ENCODE data around the gene ITIH3. TPM values are rescaled to one million over a fixed set of nuclear protein-coding genes. Genes with fewer than 3 reads are reported as not detected.
"Not testable (repeated sequence)": the region's sequence is repeated elsewhere in the genome, so short reads cannot be mapped to it uniquely, and the experiment has no call there.

The ITIH3 gene, protein sequence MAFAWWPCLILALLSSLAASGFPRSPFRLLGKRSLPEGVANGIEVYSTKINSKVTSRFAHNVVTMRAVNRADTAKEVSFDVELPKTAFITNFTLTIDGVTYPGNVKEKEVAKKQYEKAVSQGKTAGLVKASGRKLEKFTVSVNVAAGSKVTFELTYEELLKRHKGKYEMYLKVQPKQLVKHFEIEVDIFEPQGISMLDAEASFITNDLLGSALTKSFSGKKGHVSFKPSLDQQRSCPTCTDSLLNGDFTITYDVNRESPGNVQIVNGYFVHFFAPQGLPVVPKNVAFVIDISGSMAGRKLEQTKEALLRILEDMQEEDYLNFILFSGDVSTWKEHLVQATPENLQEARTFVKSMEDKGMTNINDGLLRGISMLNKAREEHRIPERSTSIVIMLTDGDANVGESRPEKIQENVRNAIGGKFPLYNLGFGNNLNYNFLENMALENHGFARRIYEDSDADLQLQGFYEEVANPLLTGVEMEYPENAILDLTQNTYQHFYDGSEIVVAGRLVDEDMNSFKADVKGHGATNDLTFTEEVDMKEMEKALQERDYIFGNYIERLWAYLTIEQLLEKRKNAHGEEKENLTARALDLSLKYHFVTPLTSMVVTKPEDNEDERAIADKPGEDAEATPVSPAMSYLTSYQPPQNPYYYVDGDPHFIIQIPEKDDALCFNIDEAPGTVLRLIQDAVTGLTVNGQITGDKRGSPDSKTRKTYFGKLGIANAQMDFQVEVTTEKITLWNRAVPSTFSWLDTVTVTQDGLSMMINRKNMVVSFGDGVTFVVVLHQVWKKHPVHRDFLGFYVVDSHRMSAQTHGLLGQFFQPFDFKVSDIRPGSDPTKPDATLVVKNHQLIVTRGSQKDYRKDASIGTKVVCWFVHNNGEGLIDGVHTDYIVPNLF
- not detected in 2 replicates for total RNA-seq
- polyA plus RNA-seq (2012), result 14.8 TPM

DNA sequence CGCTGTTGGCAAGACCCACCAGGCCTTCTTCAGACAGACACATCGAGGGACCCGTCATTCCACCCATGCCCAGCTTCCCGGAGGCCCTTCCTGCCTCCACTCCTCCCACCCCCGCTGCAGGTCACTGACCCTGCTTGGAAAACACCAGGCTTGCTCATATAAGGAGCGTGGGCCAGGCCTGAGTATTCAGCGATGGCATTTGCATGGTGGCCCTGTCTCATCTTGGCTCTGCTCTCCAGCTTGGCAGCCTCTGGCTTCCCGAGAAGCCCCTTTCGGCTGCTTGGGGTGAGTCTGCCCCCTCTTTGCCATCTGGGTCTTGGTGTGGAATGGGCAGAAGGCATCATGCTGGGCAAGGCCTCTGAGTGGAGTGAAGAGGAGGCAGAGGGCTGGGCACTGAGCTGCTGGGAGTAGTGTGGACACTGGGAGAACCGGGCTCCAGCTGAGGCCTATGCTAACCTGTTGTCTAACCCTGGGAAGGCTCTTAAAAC, at the start of gene ITIH3:
Gene ITIH3 (plus strand): TSS at position 185 of the 488 bp plus-strand sequence. CDS start 8 bp downstream, at position 193.
- no peak for DNase-seq (ENCODE audit: low read depth)

DNA sequence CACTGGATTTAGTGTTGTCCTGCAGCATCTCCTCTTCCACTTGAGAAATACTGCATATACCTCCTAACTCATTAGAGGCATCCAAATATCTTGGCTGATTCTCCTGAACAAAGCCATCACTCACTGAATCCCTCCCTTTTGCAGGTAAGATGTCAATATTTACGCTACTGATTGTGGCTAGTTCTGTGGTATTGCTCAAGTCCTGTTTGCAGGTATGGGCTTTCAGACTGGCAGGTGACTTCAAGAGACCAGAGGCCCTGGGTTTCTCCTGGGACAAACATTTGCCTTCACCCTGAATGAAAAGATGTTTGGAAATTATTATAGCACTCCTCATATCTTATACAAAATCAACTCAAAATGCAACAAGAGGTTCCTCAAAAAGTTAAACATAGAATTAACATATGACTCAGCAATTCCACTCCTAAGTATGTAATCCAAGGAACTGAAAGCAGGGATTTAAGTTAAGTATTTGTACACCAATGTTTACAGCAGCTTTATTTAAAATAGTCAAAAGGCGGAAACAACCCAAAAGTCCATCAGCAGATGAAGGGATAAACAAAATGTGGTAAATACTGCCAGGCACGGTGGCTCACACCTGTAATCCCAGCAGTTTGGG, 42.4 kb upstream of the ITIH3 start:
- no peak for DNase-seq (ENCODE audit: low read depth)

DNA sequence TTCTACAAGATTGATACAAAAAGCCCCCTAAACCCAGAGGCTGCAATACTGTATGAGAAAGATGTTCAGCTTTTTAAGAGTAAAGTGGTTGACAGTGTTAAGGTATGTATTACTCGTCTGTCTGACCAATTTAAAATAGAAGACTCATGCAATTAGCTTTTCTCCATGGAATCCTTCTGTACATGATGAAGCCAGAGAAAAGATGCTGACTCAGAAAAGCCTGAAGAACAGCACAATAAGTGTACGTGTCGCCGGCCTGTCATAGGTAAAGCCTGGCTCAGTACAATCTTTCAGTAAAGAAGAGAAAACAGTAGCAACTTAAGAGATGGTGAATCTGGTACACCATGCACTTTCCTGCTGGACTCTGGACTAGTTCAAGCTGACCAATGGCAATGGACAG, 40.2 kb upstream of the ITIH3 start:
- DNase-seq (ENCODE audit: low read depth), result no peak

DNA sequence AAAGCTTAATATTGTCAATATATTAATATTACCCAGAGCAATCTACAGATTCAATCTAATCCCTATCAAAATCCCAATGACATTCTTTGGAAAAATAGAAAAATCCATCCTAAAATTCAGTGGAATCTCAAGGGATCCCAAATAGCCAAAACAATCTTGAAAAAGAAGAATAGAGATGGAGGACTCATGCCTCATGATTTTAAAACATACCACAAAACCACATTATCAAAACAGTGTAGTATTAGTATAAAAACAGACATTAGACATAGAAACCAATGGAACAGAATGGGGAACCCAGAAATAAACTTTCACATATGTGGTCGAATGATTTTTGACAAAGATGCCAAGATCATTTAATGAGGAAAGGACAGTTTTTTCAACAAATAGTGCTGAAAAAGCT, 38.5 kb upstream of the ITIH3 start:
- no peak for DNase-seq (ENCODE audit: low read depth)

DNA sequence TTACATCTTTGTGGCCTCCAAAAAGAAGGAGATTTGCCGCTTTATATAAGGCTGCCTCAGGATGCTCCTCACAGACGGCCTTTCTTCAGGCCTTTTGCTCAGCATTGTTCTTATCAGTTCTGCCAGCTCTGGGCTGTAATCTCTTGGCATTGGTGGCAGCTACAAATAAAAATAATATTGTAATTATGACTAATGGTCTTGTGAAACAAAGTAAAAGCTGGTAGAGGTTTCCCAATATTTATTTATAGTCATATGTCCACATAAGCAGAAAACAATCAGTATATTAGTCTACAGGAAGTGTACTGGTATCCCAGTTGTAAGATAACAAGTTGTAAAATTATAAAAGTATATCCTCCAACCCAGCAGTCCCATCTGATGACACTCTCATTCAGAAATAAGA, 31.1 kb upstream of the ITIH3 start:
- no peak for DNase-seq (ENCODE audit: low read depth)

DNA sequence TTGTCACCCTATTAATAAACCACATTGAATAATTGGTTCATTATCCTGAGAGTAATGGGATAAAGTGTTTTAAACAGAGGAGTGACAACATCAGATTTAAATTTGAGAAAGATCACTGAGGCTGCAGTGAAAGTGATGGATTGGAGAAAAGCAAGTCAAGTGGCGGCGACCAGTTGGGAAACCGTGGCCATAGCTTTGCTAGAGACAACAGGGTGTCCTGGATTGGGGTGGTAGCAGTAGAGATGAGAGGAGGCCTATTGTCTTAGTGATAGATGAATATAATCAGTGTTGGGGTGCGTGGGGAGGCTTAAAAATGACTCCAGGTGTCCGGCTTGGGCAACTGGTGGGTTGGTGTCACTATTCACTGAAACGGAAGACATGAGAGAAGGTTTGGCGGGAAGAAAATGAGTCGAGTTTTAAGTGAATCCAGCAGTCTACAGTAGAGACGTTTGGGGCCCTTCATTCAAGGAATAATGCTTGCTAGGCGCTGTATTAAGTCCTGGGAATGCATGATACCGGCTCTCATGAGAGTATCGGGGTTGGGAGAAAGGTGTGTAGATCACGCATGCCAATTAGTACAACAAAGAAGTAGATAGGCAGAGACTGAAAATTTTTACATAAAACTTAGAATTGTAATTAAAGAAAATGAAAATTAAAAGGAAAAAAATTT, 24.7 kb upstream of the ITIH3 start:
- no peak for DNase-seq (ENCODE audit: low read depth)

DNA sequence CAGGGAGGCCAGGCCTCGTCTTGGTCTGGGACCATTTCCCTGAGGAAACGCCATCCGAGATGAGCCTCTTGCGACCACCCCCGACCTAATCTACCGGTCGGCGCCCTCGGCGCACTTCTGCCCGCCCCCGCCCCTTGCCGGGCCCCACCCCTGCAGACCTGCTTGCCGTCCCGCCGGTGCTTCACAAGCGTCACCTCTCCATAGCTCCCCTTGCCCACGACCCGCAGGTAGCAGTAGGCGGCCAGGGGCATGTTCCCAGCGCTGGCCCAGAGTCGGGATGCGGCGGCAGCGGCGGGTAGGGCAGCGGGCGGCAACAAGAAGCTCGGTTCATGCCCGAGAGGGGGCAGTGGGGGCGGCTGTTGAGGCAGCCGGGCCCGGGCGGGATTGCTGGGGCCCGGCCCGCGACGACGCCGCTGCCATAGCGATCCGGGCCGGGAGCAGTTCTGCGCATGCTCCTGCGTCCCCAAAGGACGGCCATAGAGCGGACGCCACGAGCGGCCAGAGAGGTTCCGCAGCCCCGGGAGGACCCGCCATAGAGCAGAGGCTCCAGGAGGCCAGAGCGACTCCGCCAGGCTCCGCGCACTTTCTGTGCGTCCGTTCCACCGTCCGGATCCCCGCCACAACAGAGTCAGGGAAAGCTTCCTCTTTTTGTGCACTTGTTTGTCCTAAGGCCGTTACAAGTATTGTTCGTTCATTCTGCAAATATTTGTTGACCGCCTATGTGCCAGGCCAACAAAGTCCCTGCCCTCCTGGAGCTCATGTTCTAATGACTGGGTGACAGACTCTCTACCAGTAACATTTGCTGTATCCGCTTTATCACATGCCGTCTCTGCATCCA, 23.9 kb upstream of the ITIH3 start, which contains the start of gene NEK4:
Gene NEK4 (minus strand): TSS at position 445 of the 838 bp plus-strand sequence. CDS start 194 bp downstream, at position 251.
- peak; percentile 95 for DNase-seq (ENCODE audit: low read depth)

DNA sequence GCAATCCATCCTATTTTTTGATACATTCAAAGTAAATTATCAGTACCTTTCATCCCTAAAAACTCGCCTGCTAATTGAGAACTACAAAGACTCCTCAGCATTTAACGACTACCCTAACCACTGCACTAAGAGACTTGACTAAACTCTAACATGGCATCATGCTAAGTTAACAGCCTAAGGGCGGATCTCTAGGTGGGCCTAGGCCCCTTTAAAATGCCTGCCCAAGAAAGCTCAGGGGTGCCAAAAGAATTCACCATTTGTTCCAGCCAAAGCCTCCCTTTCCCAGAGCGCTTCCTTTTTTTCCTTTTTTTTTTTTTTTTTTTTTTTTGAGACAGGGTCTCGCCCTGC, 23.3 kb upstream of the ITIH3 start:
- DNase-seq (ENCODE audit: low read depth), result no peak

DNA sequence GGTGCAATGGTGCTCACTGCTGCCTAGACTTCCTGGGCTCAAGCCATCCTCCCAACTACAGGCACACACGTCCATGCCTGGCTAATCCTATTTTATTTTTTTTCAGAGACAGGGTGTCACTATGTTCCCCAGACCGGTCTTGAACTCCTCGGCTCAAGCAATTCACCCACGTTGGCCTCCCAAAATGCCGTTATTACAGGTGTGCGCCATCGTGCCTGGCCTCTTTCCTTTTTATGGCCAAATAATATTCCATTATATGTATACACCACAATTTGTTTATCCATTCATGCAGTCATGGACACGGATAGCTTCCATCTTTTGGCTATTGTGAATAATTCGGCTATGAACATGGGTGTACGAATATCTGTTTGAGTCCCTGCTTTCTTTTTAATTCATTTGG, 22.9 kb upstream of the ITIH3 start:
- no peak for DNase-seq (ENCODE audit: low read depth)

DNA sequence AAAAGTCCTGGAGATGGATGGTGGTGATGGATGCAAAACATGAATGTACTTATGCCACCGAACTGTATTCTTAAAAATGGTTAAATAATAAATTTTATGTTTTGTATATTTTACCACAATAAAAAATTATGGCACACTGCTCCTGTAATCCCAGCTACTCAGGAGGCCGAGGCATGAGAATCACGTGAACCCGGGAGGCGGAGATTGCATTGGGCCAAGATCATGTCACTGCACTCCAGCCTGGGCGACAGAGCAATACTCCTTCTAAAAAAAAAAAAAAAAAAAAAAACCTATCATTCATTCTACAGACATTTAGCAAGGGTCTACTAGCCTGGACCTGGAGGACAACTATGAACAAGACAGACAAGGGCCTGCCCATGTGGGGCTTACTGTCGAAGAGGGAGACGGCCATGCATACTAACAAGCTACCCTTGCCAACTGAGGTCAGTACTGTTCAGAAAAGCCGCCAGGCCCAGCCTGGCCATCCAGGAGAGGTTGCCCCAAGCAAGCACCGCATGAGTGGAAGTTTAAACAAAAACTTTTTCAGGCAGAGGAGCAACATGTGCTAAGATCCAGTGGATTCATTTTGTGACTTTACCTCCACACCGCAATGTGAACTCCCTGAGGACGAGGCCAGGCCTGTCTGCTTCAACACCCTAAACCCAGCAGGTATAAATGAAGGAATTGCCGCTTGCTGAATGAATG, 21.1 kb upstream of the ITIH3 start:
- no peak for DNase-seq (ENCODE audit: low read depth)

DNA sequence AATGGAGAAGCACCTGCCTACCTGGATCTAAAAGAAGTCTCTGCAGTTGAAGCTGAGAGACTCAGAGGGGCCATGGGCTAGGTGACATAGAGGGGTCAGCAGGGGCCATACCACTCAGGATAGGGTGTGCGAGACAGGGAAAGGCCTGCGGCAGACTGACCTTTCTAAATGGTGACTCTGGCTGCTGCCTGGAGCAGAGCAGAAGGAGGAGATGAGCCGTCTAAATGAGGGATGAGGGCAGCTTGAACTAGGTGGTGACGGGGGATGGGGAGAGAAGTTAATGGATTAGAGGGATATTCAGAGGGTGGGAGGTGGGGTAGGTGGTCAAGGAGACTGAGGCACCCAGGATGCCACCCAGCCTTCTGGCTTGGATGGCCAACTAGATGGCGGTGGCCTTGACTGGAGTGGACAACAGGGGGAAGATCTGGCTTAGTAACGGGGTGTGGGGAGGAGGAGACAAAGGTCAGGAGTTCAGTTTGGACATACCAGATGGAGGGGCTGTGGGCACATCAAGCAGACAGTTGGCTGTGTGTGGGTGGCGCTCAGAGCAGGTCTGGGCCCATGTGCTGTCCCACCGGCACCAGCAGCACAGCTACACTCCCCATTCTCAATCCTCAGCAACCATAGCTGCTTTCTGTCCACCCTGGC, 20.4 kb upstream of the ITIH3 start:
- DNase-seq (ENCODE audit: low read depth), result no peak

DNA sequence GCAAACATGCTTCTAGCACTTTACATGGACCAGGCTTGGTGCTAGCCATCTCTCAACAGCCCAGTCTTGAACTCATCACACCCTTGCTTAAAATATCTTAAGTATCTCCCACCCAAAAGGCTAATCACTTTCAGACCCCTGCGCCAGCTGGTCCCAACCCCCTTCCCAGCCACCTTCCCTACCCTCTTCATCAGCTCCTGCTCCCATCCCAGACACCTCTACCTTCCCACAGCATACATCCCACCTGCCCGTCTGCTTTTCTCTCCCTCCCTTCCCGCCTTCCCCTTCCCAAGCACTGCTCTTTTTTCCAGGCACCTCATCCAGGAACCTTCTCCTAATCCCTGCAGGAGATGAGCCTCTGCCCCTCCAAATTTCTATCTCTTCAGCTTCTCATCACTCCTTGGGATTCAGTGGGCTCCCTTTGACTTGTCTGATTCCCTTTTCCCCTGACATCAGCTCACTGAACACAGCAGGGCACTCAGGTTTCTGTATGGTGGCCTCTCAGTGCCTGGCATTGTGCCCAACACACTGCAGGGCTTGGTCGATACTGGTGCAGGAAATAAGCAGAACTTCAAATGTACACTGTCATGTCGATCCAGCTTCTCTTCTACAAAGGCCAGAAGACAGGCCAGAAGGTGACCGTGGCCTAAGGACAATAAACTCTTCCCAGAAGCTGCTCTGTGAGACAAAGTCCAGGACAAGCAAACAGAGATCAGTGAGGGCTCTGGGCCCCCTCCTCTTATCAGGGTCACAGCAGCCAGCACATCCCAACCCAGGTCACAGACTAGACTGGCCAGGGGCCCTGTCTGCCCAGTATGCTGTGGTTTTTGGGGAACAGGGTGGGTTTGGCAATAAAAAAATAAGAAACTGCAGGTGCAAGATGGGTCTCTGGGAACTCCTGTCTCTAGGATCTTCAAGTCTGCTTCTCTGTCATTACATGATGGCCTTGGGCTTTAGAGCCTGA, 19.4 kb upstream of the ITIH3 start:
- DNase-seq (ENCODE audit: low read depth), result no peak

DNA sequence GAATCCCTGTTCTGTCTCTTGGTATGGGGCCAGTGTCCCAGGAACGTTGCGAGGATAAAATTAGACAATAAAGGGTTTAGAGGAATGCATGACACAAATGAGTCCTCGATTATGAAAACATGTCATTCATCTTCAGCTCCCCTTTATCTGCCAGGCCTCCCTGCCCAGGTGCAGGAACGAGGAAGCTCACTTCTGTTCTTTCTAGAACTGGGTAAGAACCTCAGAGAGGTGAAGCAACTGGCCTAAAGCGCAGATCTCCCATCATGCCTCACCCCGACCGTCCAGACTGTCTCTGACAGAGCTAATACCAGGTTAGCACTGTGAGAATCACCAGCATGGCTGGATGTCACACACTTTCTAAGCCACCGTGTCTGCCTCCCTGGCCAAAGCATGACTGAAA, 18.7 kb upstream of the ITIH3 start:
- DNase-seq (ENCODE audit: low read depth), result no peak

DNA sequence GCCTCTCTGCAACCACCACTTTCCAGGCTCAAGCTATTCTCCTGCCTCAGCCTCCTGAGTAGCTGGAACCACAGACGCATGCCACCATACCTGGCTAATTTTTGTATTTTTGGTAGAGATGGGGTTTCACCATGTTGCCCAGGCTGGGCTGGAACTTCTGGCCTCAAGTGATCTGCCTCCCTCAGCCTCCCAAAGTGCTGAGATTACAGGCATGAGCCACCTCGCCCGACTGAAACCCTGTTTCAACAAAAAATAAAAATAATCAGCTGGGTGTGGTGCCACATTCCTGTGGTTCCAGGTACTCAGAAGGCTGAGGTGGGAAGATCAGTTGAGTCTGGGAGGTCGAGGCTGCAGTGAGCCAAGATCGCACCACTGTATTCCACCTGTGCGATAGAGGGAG, 18.1 kb upstream of the ITIH3 start:
- DNase-seq (ENCODE audit: low read depth), result not testable (repeated sequence)

DNA sequence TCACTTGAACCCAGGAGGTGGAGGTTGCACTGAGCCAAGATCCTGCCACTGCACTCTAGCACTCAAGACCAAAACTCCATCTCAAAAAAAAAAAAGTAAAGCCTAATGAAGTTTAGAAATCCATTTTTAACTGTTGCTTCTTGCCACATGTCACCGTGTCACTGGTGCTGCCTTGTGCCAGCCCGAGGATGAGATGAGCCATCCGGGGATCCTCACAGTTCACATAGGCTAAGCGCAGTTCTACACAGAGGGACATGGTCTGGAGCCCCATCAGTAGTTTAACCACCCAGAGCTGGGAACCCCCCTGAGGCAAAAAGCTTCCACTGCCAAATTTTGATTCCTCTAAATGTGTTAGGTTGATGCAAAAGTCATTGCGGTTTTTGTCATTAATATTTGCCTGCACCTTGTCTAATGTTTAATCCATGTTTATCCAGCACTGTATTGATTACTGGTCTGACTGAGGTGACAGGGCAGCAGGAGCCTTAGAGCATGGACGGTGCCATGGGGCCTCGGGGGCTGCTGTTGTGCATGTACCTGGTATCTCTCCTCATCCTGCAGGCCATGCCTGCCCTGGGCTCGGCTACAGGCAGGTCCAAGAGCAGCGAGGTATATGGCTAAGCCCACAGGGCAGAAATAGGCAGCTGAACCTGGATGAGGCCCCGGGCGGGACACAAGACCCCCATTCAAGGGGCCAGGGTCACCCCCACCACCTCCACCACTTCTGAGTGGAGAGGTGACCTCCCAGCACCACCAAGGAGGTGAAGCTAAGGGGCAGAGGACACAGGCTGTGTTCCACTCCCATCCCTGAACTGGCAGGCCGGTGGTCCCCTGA, 17.3 kb upstream of the ITIH3 start, which contains the start of gene ITIH1:
Gene ITIH1 (plus strand): TSS at position 473 of the 832 bp plus-strand sequence. CDS start 17 bp downstream, at position 490.
- DNase-seq (ENCODE audit: low read depth), result no peak

DNA sequence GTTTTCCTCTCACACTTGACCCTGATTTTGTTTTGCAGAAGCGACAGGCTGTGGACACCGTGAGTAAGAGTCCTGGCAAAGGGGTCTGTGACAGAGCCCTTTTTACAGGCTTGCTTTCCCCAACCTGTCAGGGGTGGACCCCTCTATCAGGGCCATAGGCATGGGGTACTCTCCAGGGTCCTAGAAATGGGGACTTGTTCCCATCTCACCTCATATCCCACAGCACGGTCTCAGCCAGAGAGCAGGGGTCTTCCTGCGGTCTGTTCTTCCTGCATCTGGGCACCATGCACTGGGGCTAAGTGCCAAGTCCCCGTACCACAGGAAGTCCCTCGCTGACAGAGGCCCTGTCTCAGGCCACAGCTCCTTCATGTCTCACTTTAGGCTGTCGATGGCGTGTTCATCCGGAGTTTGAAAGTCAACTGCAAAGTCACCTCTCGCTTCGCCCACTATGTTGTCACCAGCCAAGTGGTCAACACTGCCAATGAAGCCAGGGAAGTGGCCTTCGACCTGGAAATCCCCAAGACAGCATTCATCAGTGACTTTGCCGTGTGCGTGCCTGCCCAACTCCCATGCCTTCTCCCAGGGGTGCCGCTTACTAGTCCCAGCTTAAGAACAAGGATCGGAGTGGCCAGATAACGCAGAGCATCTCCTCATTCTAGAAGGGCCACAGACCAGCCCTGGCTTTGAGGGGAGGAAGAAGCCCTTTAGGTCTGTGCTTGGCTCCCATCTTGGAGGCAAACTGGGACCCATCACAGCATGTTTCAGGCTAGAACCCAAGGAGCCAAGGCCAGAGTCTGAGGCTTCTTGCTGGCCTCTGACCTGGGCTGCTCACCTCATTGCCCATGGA, 16.4 kb upstream of the ITIH3 start:
- DNase-seq (ENCODE audit: low read depth), result no peak
